Measurements from ENCODE around the gene ERP27. TPM values are rescaled to one million over a fixed set of nuclear protein-coding genes. Genes with fewer than 3 reads are reported as not detected.

Gene ERP27
- polyA plus RNA-seq, 3 donors = 20.6 to 27.6 (median 23.0) TPM

DNA sequence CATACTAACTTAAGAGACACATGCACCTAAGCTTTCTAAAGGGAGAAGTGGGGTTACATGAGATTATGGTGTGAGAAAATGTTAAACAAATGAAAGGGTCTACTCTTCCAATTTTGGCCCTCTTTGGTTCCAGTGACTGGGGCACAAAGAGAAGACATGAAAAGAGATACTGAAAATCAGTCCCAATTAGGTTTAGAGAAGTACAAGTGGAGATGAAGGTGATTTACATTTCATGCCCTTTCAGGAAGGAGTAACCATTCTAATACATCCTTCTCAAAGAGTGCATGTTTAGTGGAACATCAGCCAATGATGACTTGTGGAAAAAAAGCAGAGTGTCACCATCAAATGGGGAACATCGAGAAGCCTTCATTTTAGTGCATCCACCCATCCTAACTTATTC is 67.1 kb downstream of the ERP27 start:
- DNase-seq = no peak

DNA sequence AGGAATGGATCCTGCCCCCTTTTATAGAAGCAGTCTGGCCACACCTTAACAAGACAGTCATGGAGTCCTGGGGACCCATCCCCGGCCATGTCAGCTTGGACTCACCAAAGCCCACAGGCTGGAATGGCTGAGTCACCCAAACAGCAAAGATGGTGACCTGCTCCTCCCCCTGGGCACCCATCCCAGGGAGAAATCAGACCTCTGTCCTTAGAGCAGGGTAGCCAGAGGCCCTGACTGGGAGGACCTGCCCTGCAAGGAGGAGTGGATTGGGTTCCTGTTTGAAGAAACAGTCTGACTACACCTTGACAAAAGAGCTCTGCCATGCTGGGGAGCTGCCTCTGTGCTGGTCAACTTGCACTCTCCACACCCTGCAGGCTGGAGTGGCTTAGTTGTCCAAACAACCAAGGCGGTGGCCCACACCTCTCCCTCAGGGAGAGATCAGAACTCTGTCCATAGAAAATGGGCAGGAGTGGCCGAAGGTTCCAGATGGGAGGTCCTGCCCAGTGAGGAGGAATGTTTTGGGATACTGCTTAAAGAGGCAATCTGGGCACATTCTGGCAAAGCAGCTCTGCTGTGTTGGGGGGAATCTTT is 69.3 kb downstream of the ERP27 start:
- no peak for DNase-seq

Other genes with a start within 250 kb of the ERP27 start
- under 1 TPM; 0.34 to 0.60 (median 0.58) TPM for gene GUCY2C, start 241.9 kb downstream of the ERP27 start, polyA plus RNA-seq (ENCODE audit: insufficient read length in 3 of 3)
- 100 to 1,000 TPM in 2 of 3 donors, 10 to 100 TPM in 1; 89.7 to 104 (median 103) TPM for gene WBP11, start 135.1 kb downstream of the ERP27 start, polyA plus RNA-seq (ENCODE audit: insufficient read length in 3 of 3)
- 1 to 10 TPM; 3.9 to 4.6 (median 4.1) TPM for gene C12orf60, start 134.9 kb downstream of the ERP27 start, polyA plus RNA-seq (ENCODE audit: insufficient read length in 3 of 3)
- gene SMCO3, start 124.4 kb downstream of the ERP27 start, polyA plus RNA-seq (ENCODE audit: insufficient read length in 3 of 3) = 1 to 10 TPM; 2.2 to 2.3 (median 2.3) TPM
- gene ART4, start 95.0 kb downstream of the ERP27 start, polyA plus RNA-seq (ENCODE audit: insufficient read length in 3 of 3) = under 1 TPM; 0.16 to 0.23 (median 0.16) TPM
- 10 to 100 TPM; 27.4 to 52.6 (median 36.0) TPM for gene MGP, start 52.7 kb downstream of the ERP27 start, polyA plus RNA-seq (ENCODE audit: insufficient read length in 3 of 3)
- 10 to 100 TPM; 50.2 to 56.4 (median 50.4) TPM for gene ARHGDIB, start 23.1 kb upstream of the ERP27 start, polyA plus RNA-seq (ENCODE audit: insufficient read length in 3 of 3)
- gene PDE6H, start 34.5 kb upstream of the ERP27 start, polyA plus RNA-seq (ENCODE audit: insufficient read length in 3 of 3) = under 1 TPM in 1 of 3 donors, not detected in 2; 0.11 TPM

Measured in renal pelvis (tissue), 4 donors.